SK-N-SH (cell line): ENCODE measurements around the gene SPINT4. TPM values are rescaled to one million over a fixed set of nuclear protein-coding genes. Genes with fewer than 3 reads are reported as not detected.

Source experiments
- CTCF ChIA-PET: fragments of 300-600, 350-600 bp; formaldehyde crosslinking; extraction: SDS; loops from one replicate; lab custom pipeline; 2021; lab: Yijun Ruan, JAX
- POLR2A ChIA-PET: fragments of 350-600 bp; sonication (Branson Sonifier 250); formaldehyde crosslinking; extraction: SDS; loops from one replicate; lab custom pipeline; 2020; ENCODE audit warnings: antibody characterized with exemption, inconsistent platforms; lab: Yijun Ruan, JAX
- DNase-seq: peaks from one replicate; pipeline ENCODE4 v3.0.0; 2012
- H2AFZ ChIP-seq: fragments of 200-600 bp; sonication (generic); 2 replicates; pipeline ENCODE4 v1.8.1; 2016; ENCODE audit warnings: antibody characterized with exemption, mild to moderate bottlenecking, low read depth
- H3F3A ChIP-seq: fragments of 200-600 bp; sonication (generic); replicated peaks from 2 replicates; pipeline ENCODE3; 2016; ENCODE audit warnings: antibody characterized with exemption, mild to moderate bottlenecking; ENCODE audit not compliant: insufficient read depth
- H3K27ac ChIP-seq, 2 experiments: fragments of 200-500 bp in 1 of 2; fragments of 200-600 bp in 1 of 2; sonication (Bioruptor generic) in 1 of 2; sonication (generic), shearing (Covaris generic) in 1 of 2; 2 replicates each; pipeline versions ENCODE4 v1.5.1 to v1.6.1; 2014 to 2016; ENCODE audit warnings: low read depth in 2 of 2, inconsistent platforms in 1 of 2, low read length in 1 of 2, mild to moderate bottlenecking in 1 of 2, mixed read lengths in 1 of 2
- H3K27me3 ChIP-seq: fragments of 200-600 bp; sonication (generic), shearing (Covaris generic); 2 replicates; pipeline ENCODE4 v1.6.1; 2016; ENCODE audit warnings: mixed run types; ENCODE audit not compliant: insufficient read depth
- H3K36me3 ChIP-seq, 2 experiments: fragments of 200-500 bp in 1 of 2; fragments of 200-600 bp in 1 of 2; sonication (Bioruptor generic) in 1 of 2; sonication (generic) in 1 of 2; replicated peaks in 1 of 2; 2 replicates each; pipeline versions ENCODE3 to v1.5.1; 2014 to 2016; ENCODE audit warnings: low read length in 1 of 2, mild to moderate bottlenecking in 1 of 2; ENCODE audit not compliant: insufficient read depth in 2 of 2, control insufficient read depth in 1 of 2
- H3K4me1 ChIP-seq, 2 experiments: fragments of 200-500 bp in 1 of 2; fragments of 200-600 bp in 1 of 2; sonication (Bioruptor generic) in 1 of 2; sonication (generic), shearing (Covaris generic) in 1 of 2; 2 replicates each; pipeline versions ENCODE4 v1.5.1 to v1.6.1; 2014 to 2016; ENCODE audit warnings: low read depth in 1 of 2, low read length in 1 of 2, mixed run types in 1 of 2; ENCODE audit not compliant: insufficient read depth in 2 of 2, control insufficient read depth in 1 of 2
- H3K4me2 ChIP-seq: fragments of 200-600 bp; sonication (generic), shearing (Covaris generic); 2 replicates; pipeline ENCODE4 v1.6.1; 2017; ENCODE audit warnings: mixed run types
- H3K4me3 ChIP-seq, 2 experiments: fragments of 200-500 bp in 1 of 2; fragments of 200-600 bp in 1 of 2; sonication (Bioruptor generic) in 1 of 2; sonication (generic), shearing (Covaris generic) in 1 of 2; 2 replicates each; pipeline versions ENCODE4 v1.5.1 to v1.8.1; 2014 to 2016; ENCODE audit warnings: low read depth in 2 of 2, inconsistent platforms in 1 of 2, low read length in 1 of 2, mild to moderate bottlenecking in 1 of 2, mixed read lengths in 1 of 2, moderate library complexity in 1 of 2
- H3K79me2 ChIP-seq: fragments of 200-600 bp; sonication (generic); 2 replicates; pipeline ENCODE4 v1.8.1; 2017; ENCODE audit warnings: mild to moderate bottlenecking; ENCODE audit not compliant: insufficient read depth
- H3K9ac ChIP-seq: fragments of 200-600 bp; sonication (generic); 2 replicates; pipeline ENCODE4 v1.6.1; 2017; ENCODE audit warnings: mixed run types
- H3K9me2 ChIP-seq: fragments of 200-600 bp; sonication (generic); 2 replicates; pipeline ENCODE4 v1.6.1; 2017; ENCODE audit warnings: mixed run types
- H3K9me3 ChIP-seq: fragments of 200-600 bp; sonication (generic); 2 replicates; pipeline ENCODE4 v1.6.1; 2017; ENCODE audit warnings: mixed run types, mild to moderate bottlenecking, moderate library complexity
- H4K20me1 ChIP-seq: fragments of 200-600 bp; sonication (generic); 2 replicates; pipeline ENCODE4 v1.6.1; 2017; ENCODE audit warnings: mild to moderate bottlenecking, mixed run types; ENCODE audit not compliant: insufficient read depth
- CTCF ChIP-seq: fragments of 200-600 bp; sonication (generic); IDR thresholded peaks from 2 replicates; pipeline ENCODE4 v1.6.1; 2017; ENCODE audit warnings: antibody characterized with exemption, mild to moderate bottlenecking, moderate library complexity
- ELF1 ChIP-seq: IDR thresholded peaks from 2 replicates; pipeline ENCODE4 v1.4.0; 2012
- EP300 ChIP-seq, 2 experiments: IDR thresholded peaks; 2 replicates each; pipeline versions ENCODE4 v1.4.0 to v1.6.1; 2012; ENCODE audit warnings: borderline replicate concordance in 1 of 2, low read depth in 1 of 2, low read length in 1 of 2
- FOSL2 ChIP-seq: IDR thresholded peaks from 2 replicates; pipeline ENCODE4 v1.4.0; 2012; ENCODE audit warnings: low read depth, mild to moderate bottlenecking, moderate library complexity, borderline replicate concordance
- FOXJ3 ChIP-seq: sonication (generic); formaldehyde crosslinking; IDR thresholded peaks from 2 replicates; pipeline ENCODE4 v1.5.1; 2020; ENCODE audit warnings: mild to moderate bottlenecking, missing genetic modification reagents
- FOXM1 ChIP-seq: IDR thresholded peaks from 2 replicates; pipeline ENCODE4 v1.4.0; 2012; ENCODE audit warnings: low read depth, mild to moderate bottlenecking
- GABPA ChIP-seq: IDR thresholded peaks from 2 replicates; pipeline ENCODE4 v1.4.0; 2012; ENCODE audit warnings: low read depth, mild to moderate bottlenecking
- GATA2 ChIP-seq: sonication (generic); formaldehyde crosslinking; IDR thresholded peaks from 2 replicates; pipeline ENCODE4 v1.5.0; 2020; ENCODE audit warnings: mild to moderate bottlenecking, missing genetic modification reagents
- IRF3 ChIP-seq: fragments of 150-350 bp; IDR thresholded peaks from 2 replicates; pipeline ENCODE4 v1.6.1; 2016; ENCODE audit warnings: mild to moderate bottlenecking, low read depth, low read length
- JUND ChIP-seq: IDR thresholded peaks from 2 replicates; pipeline ENCODE4 v1.4.0; 2012
- MAX ChIP-seq: IDR thresholded peaks from 2 replicates; pipeline ENCODE4 v1.4.0; 2012; ENCODE audit warnings: low read depth
- MEF2A ChIP-seq: IDR thresholded peaks from 2 replicates; pipeline ENCODE4 v1.4.0; 2012; ENCODE audit warnings: low read depth, borderline replicate concordance
- MXI1 ChIP-seq: IDR thresholded peaks from 2 replicates; pipeline ENCODE4 v1.6.1; 2012; ENCODE audit warnings: mild to moderate bottlenecking, low read depth, low read length, improper control_type of control experiment
- NFIC ChIP-seq: IDR thresholded peaks from 2 replicates; pipeline ENCODE4 v1.4.0; 2012; ENCODE audit warnings: borderline replicate concordance
- NRF1 ChIP-seq: IDR thresholded peaks from 2 replicates; pipeline ENCODE4 v1.6.1; 2012; ENCODE audit warnings: low read depth, mild to moderate bottlenecking, low read length
- PBX3 ChIP-seq: IDR thresholded peaks from 2 replicates; pipeline ENCODE4; 2012
- POLR2AphosphoS5 ChIP-seq: IDR thresholded peaks from 2 replicates; pipeline ENCODE4 v1.6.1; 2012; ENCODE audit warnings: low read depth, low read length
- RAD21 ChIP-seq: IDR thresholded peaks from 2 replicates; pipeline ENCODE4 v1.6.1; 2012; ENCODE audit warnings: mild to moderate bottlenecking, low read length
- RCOR1 ChIP-seq: fragments of 150-350 bp; IDR thresholded peaks from 2 replicates; pipeline ENCODE4 v1.6.1; 2017; ENCODE audit warnings: antibody characterized with exemption, low read length
- RFX5 ChIP-seq: IDR thresholded peaks from 2 replicates; pipeline ENCODE4 v1.6.1; 2012; ENCODE audit warnings: mild to moderate bottlenecking, improper control_type of control experiment, low read length
- SIN3A ChIP-seq: IDR thresholded peaks from 2 replicates; pipeline ENCODE4 v1.6.1; 2012; ENCODE audit warnings: low read depth, mild to moderate bottlenecking, low read length, moderate library complexity, borderline replicate concordance
- SMC3 ChIP-seq: IDR thresholded peaks from 2 replicates; pipeline ENCODE4 v1.6.1; 2012; ENCODE audit warnings: low read depth, low read length, improper control_type of control experiment
- TAF1 ChIP-seq: IDR thresholded peaks from 2 replicates; pipeline ENCODE4 v1.6.1; 2012; ENCODE audit warnings: low read depth, mild to moderate bottlenecking, low read length, moderate library complexity, borderline replicate concordance
- TEAD4 ChIP-seq: IDR thresholded peaks from 2 replicates; pipeline ENCODE4 v1.4.0; 2012; ENCODE audit warnings: mild to moderate bottlenecking, borderline replicate concordance; ENCODE audit not compliant: insufficient read depth
- USF2 ChIP-seq: fragments of 150-350 bp; IDR thresholded peaks from 2 replicates; pipeline ENCODE4 v1.6.1; 2017; ENCODE audit warnings: antibody characterized with exemption, low read length, low read depth, borderline replicate concordance
- YY1 ChIP-seq: IDR thresholded peaks from 2 replicates; pipeline ENCODE4 v1.4.0; 2012; ENCODE audit warnings: low read depth, mild to moderate bottlenecking
- polyA plus RNA-seq, 3 experiments: library from polyadenylated mRNA; depleted of rRNA; stranded (reverse); fragments of >200 nt; gene quantifications; 2 replicates each; pipeline ENCODE4 v1.2.3, GENCODE V29; 2012

Gene SPINT4
- polyA plus RNA-seq, 1 of the 3 experiments (the other 2 are of a cell fraction): not detected

GRCh38 chr20:45672765-45673164 is 49.4 kb upstream of the SPINT4 start:
- H3K9ac ChIP-seq: no peak overlapping the region
- H3K9me3 ChIP-seq: no peaks in the 10 kb centered on the region
- no peak overlapping the region for H2AFZ ChIP-seq
- ChIA-PET POLR2A (no interaction called here), CTCF (interaction anchor here (2.2 kb wide), 1 partner anchor 98 kb away, joined by 6 read pairs; no protein-coding TSS in a partner anchor)
- no peak overlapping the region for H3K27ac ChIP-seq
- no peak overlapping the region for H3K4me3 ChIP-seq
- no peak overlapping the region for H3K4me2 ChIP-seq
- H3K9me2 ChIP-seq: no peaks in the 10 kb centered on the region
- DNase-seq: no peak
- no peaks in the 10 kb centered on the region for H3K36me3 ChIP-seq
- no peaks in the 10 kb centered on the region for H4K20me1 ChIP-seq
- TF ChIP-seq GATA2 (no peak), MAX (no peak), NRF1 (no peak), TEAD4 (no peak), SIN3A (no peak), RCOR1 (no peak), FOXJ3 (no peak), NFIC (no peak), RFX5 (no peak), RAD21 (no peak), MXI1 (no peak), TAF1 (no peak), USF2 (no peak), SMC3 (no peak), JUND (no peak)
- no peaks in the 10 kb centered on the region for H3K27me3 ChIP-seq
- no peaks in the 10 kb centered on the region for H3F3A ChIP-seq
- no peaks in the 10 kb centered on the region for H3K4me1 ChIP-seq
- no peaks in the 10 kb centered on the region for H3K79me2 ChIP-seq

GRCh38 chr20:45679650-45680049 is 42.5 kb upstream of the SPINT4 start:
- no peak overlapping the region for H3K9ac ChIP-seq
- H3K4me3 ChIP-seq: no peak overlapping the region
- H3K9me3 ChIP-seq: 0 out of 2 replicates have a peak, but pooled peaks cover 3% of the 10 kb centered on the region
- H3K27me3 ChIP-seq: no peaks in the 10 kb centered on the region
- H3K36me3 ChIP-seq: no peaks in the 10 kb centered on the region
- no peak overlapping the region for H3K4me2 ChIP-seq
- DNase-seq: no peak
- H2AFZ ChIP-seq: no peak overlapping the region
- H3K27ac ChIP-seq: no peak overlapping the region
- H3K4me1 ChIP-seq: no peaks in the 10 kb centered on the region
- no peaks in the 10 kb centered on the region for H4K20me1 ChIP-seq
- no peaks in the 10 kb centered on the region for H3K9me2 ChIP-seq
- H3F3A ChIP-seq: no peaks in the 10 kb centered on the region
- CTCF ChIA-PET: no interaction called here
- POLR2A ChIA-PET: no interaction called here
- no peaks in the 10 kb centered on the region for H3K79me2 ChIP-seq
- no peak for TF ChIP-seq FOSL2
- TF ChIP-seq ELF1: no peak
- no peak for TF ChIP-seq GATA2
- TF ChIP-seq PBX3: no peak
- TF ChIP-seq MEF2A: no peak
- TF ChIP-seq YY1: no peak
- TF ChIP-seq IRF3: no peak
- TF ChIP-seq GABPA: no peak
- no peak for TF ChIP-seq RAD21
- TF ChIP-seq CTCF: no peak
- TF ChIP-seq FOXM1: no peak
- TF ChIP-seq POLR2AphosphoS5: no peak
- no peak for TF ChIP-seq TAF1
- no peak for TF ChIP-seq EP300 (IDR thresholded peaks at IDR 0.05; ENCODE audit: borderline replicate concordance in 1 of 2, low read depth in 1 of 2, low read length in 1 of 2)
- TF ChIP-seq SMC3: no peak
- TF ChIP-seq MXI1: no peak
